Spleen (tissue), 11 donors: Measurements from ENCODE around the gene THRA. TPM values are rescaled to one million over a fixed set of nuclear protein-coding genes. Genes with fewer than 3 reads are reported as not detected.
A peak's percentile ranks its signal among the peaks of the same experiment; 100 is the strongest.

Experiments used
- DNase-seq: peaks from one replicate; pipeline ENCODE4 v3.0.0-alpha.2; 2020
- H3K27ac ChIP-seq, 8 donors: fragments of 200-600 bp; sonication (generic) in 7 of 8; 1 replicate in 4 of 8; 2 replicates in 4 of 8; pipeline versions ENCODE4 v1.5.0 to v1.8.0; 2016 to 2021; ENCODE audit warnings: inconsistent platforms in 4 of 8, mild to moderate bottlenecking in 4 of 8, moderate library complexity in 1 of 8
- H3K27me3 ChIP-seq, 7 donors: fragments of 200-600 bp; sonication (generic) in 6 of 7; replicated peaks in 1 of 7; 1 replicate in 4 of 7; 2 replicates in 3 of 7; pipeline versions ENCODE4 v1.5.0 to v1.8.0; 2016 to 2021; ENCODE audit warnings: inconsistent platforms in 3 of 7, mild to moderate bottlenecking in 1 of 7
- H3K36me3 ChIP-seq, 6 donors: fragments of 200-600 bp; sonication (generic) in 5 of 6; 1 replicate in 4 of 6; 2 replicates in 2 of 6; pipeline versions ENCODE4 v1.5.0 to v1.8.0; 2016 to 2021; ENCODE audit warnings: inconsistent platforms in 2 of 6
- H3K4me1 ChIP-seq, 6 donors: fragments of 200-600 bp; sonication (generic) in 5 of 6; 1 replicate in 3 of 6; 2 replicates in 3 of 6; pipeline versions ENCODE4 v1.5.0 to v1.8.0; 2016 to 2021; ENCODE audit warnings: inconsistent platforms in 3 of 6
- H3K4me3 ChIP-seq, 8 donors: fragments of 200-600 bp; sonication (generic) in 7 of 8; 1 replicate in 4 of 8; 2 replicates in 4 of 8; pipeline versions ENCODE4 v1.5.0 to v1.8.0; 2016 to 2021; ENCODE audit warnings: inconsistent platforms in 4 of 8, mild to moderate bottlenecking in 4 of 8, moderate library complexity in 2 of 8
- H3K9me3 ChIP-seq, 8 donors: fragments of 200-600 bp; sonication (generic) in 7 of 8; 1 replicate in 4 of 8; 2 replicates in 4 of 8; pipeline versions ENCODE4 v1.5.0 to v1.8.0; 2016 to 2021; ENCODE audit warnings: inconsistent platforms in 4 of 8
- CTCF ChIP-seq, 11 experiments: fragments of 200-600 bp in 7 of 11; fragments of 450-650 bp in 4 of 11; sonication (generic) in 4 of 11; IDR thresholded peaks in 8 of 11; conservative IDR thresholded peaks in 3 of 11; 1 replicate in 7 of 11; 2 replicates in 4 of 11; pipeline versions ENCODE4 v1.4.0 to v1.8.0; 2016 to 2021; ENCODE audit warnings: antibody characterized with exemption in 11 of 11, inconsistent platforms in 4 of 11, mild to moderate bottlenecking in 1 of 11
- POLR2A ChIP-seq, 3 donors: fragments of 450-650 bp; IDR thresholded peaks; one replicate each; pipeline ENCODE4 v1.5.1; 2017; ENCODE audit warnings: antibody characterized with exemption in 3 of 3, mild to moderate bottlenecking in 1 of 3
- POLR2AphosphoS5 ChIP-seq, 3 donors: sonication (generic); formaldehyde crosslinking; IDR thresholded peaks; one replicate each; pipeline ENCODE4 v1.5.1; 2017; ENCODE audit warnings: antibody characterized with exemption in 3 of 3
- WGBS, 5 donors: extraction: QIAGEN DNeasy Blood & Tissue Kit in 3 of 5; methylation state at CpG; one replicate each; pipeline versions ENCODE4 v1.1.5 to v1.1.7; 2013 to 2018; 5-methylcytosine and 5-hydroxymethylcytosine counted together
- intact Hi-C: fragments of 100-400 bp; cut with DNase I; formaldehyde crosslinking; loops from one replicate; pipeline ENCODE4 v1.15.0; 2023; ENCODE audit warnings: low total_unique reads
- polyA plus RNA-seq, 3 donors: library from polyadenylated mRNA; stranded (reverse); fragments of 200-250 nt; gene quantifications; one replicate each; pipeline ENCODE4 v1.2.1, GENCODE V29; 2013
- total RNA-seq, 7 donors: library from RNA; depleted of rRNA in 3 of 7; stranded (reverse); fragments of >200 nt in 3 of 7; fragmentation: NEBNext Ultra II Directional in 4 of 7; extraction: Animal tissue kit (Norgen Biotek cat#: 25700) in 4 of 7; gene quantifications; one replicate each; pipeline versions ENCODE4 v1.1.0 to v1.2.1, GENCODE V29; 2016 to 2021
- donor health status: healthy with polysubstance abuse.
- donor health status: DM: no; HTN: no; CAD: no; lungs with moderate emphysema.
- donor health status: DM: no; HTN: no; CAD: no.
- donor health status: Bipolar disorder and iron deficiency.
- donor health status: healthy.
- donor health status: DM: no; HTN: no; CAD: no.
- donor health status: DM: yes; HTN: yes; CAD: no.

Gene THRA
- total and polyA plus RNA-seq, 10 donors: 3.9 to 36.1 (median 16.9) TPM

GRCh38 chr17:40121181-40122135 lies 58.7 kb downstream of the THRA start, which contains the start of gene MSL1:
MSL1 (plus strand) TSS chr17:40121971; CDS start chr17:40122613, 642 bp downstream.
- H3K4me1 ChIP-seq: peaks cover 22 to 68% (median 39%) of the 10 kb centered on the region in 6 donors
- peak within 1 kb of the TSS; percentile 89 to 98 (median 96) for H3K27ac ChIP-seq
- H3K4me3 ChIP-seq: peak within 1 kb of the TSS; percentile 62 to 99 (median 94)
- H3K36me3 ChIP-seq: peaks cover 0 to 14% (median 5%) of the 10 kb centered on the region in 6 donors
- intact Hi-C loops: no loop called here
- H3K9me3 ChIP-seq: no peaks in the 10 kb centered on the region
- TF ChIP-seq POLR2A (IDR thresholded peaks at IDR 0.05) (peak in 1 of 3 donors; percentile 13), POLR2AphosphoS5 (IDR thresholded peaks at IDR 0.05) (peak; percentile 92 to 93 (median 92)), CTCF (IDR thresholded peaks at IDR 0.05 in 8 of 11, conservative IDR thresholded peaks at IDR 0.05 in 3 of 11) (no peak)
- 2 to 3% (median 2%) methylated on average over 55 to 82 of the region's 82 CpGs for WGBS, 5 donors
- H3K27me3 ChIP-seq: no peaks in the 10 kb centered on the region
- peak; percentile 97 for DNase-seq

DNA sequence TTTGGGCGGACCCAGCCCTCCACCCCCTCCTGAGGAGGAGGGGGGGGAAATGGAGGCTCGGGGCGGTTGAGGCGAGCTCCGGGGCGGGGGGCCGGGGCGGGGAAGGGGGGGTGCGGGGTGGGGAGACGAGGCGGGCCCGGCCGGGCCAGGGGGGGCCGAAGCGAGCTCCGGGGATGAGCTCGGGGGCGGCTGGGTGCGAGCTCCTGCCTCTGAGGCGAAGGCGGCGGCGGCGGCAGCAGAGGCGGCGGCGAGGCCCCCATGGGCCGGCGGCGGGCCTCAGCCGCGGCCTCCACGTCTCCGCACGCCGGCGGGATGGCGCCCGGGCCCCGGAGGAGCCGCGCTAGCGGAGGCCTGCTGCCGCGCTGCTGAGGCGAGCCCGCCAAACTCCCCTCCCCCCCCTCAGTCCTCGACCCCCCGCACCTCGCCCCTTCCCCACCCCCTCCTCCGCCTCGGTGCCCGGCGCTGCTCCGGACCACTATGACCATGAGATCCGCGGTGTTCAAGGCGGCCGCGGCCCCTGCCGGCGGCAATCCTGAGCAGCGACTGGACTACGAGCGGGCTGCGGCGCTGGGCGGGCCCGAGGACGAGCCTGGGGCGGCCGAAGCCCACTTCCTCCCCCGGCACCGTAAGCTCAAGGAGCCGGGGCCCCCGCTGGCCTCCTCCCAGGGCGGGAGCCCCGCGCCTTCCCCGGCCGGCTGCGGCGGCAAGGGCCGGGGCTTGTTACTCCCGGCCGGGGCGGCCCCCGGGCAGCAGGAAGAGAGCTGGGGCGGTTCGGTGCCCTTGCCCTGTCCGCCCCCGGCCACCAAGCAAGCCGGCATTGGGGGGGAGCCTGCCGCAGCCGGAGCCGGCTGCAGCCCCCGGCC lies 59.6 kb downstream of the THRA start:
- peaks cover 22 to 78% (median 39%) of the 10 kb centered on the region in 6 donors for H3K4me1 ChIP-seq
- 0 to 4% (median 1%) methylated on average over 16 to 93 of the region's 97 CpGs for WGBS, 5 donors
- H3K27ac ChIP-seq: peak overlapping the region; percentile 89 to 98 (median 96)
- no peaks in the 10 kb centered on the region for H3K27me3 ChIP-seq
- H3K4me3 ChIP-seq: peak overlapping the region; percentile 62 to 99 (median 94)
- peaks cover 0 to 23% (median 14%) of the 10 kb centered on the region in 6 donors for H3K36me3 ChIP-seq
- TF ChIP-seq CTCF (IDR thresholded peaks at IDR 0.05 in 8 of 11, conservative IDR thresholded peaks at IDR 0.05 in 3 of 11) (peak in 3 of 11 experiments; percentile 6 to 30 (median 21)), POLR2A (IDR thresholded peaks at IDR 0.05) (no peak), POLR2AphosphoS5 (IDR thresholded peaks at IDR 0.05) (peak; percentile 23 to 44 (median 40))
- peak; percentile 90 for DNase-seq
- intact Hi-C loops: no loop called here
- H3K9me3 ChIP-seq: no peaks in the 10 kb centered on the region

DNA sequence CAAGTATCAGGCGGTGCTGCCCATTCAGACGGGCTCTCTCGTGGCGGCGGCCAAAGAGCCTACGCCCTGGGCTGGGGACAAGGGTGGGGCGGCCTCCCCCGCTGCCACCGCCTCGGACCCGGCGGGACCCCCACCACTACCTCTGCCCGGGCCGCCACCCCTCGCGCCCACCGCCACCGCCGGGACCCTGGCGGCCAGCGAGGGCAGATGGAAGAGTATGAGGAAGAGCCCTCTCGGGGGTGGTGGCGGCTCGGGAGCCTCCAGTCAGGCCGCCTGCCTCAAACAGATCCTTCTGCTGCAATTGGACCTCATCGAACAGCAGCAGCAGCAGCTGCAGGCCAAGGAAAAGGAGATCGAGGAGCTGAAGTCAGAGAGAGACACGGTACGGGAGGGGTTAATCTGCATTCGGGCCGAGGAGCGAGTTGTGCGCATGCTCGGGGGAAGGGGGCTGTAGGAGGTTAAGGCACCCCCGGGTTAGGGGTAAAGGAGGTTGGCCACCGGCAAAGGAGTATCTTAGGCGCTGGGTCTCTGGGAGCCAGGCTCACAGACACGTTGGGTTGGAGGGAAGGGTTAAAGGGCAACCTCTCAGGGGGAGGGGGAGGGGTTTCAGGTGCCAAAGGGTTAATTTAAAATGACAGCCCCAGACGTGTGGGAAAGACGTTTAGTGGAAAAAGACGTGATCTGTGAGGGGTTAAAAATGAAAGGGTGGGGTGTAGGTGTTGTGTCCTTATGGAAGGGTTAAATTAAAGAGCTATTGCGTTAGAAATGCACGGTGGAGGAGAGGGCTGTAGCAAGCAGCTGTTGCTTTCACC lies 60.4 kb downstream of the THRA start:
- intact Hi-C loops: no loop called here
- Histone ChIP-seq H3K4me1 (peaks cover 22 to 79% (median 39%) of the 10 kb centered on the region in 6 donors), H3K27me3 (no peaks in the 10 kb centered on the region), H3K4me3 (peak overlapping the region; percentile 62 to 99 (median 94)), H3K36me3 (peaks cover 0 to 31% (median 22%) of the 10 kb centered on the region in 6 donors), H3K9me3 (no peaks in the 10 kb centered on the region), H3K27ac (peak overlapping the region; percentile 89 to 98 (median 96))
- DNase-seq: peak; percentile 90
- 0 to 1% (median 1%) methylated on average over 41 to 43 of the region's 43 CpGs for whole genome bisulfite sequencing, 5 donors
- TF ChIP-seq POLR2AphosphoS5 (IDR thresholded peaks at IDR 0.05) (peak; percentile 9 to 41 (median 29)), CTCF (IDR thresholded peaks at IDR 0.05 in 8 of 11, conservative IDR thresholded peaks at IDR 0.05 in 3 of 11) (peak in 3 of 11 experiments; percentile 8 to 38 (median 10)), POLR2A (IDR thresholded peaks at IDR 0.05) (no peak)
